Stimulated activated CD8-positive, alpha-beta memory T cell treated with anti-CD3 and anti-CD28 coated beads, Interleukin-7, amount 100 ng/mL, for 1 hour (primary cell): ENCODE measurements around the gene CCNQ.
A peak's percentile ranks its signal among the peaks of the same experiment; 100 is the strongest.

ENCODE experiments used
- DNase-seq, 2 donors: peaks; one replicate each; pipeline ENCODE4 v3.0.0-alpha.2; 2020; ENCODE audit warnings: low read depth in 2 of 2

Gene CCNQ

GRCh38 chrX:153596981-153597750 lies 1.8 kb downstream of the CCNQ start:
- no peak for DNase-seq

- DNase-seq = no peak
Observed at GRCh38 chrX:153595859-153596857, 2.8 kb downstream of the CCNQ start.

DNA sequence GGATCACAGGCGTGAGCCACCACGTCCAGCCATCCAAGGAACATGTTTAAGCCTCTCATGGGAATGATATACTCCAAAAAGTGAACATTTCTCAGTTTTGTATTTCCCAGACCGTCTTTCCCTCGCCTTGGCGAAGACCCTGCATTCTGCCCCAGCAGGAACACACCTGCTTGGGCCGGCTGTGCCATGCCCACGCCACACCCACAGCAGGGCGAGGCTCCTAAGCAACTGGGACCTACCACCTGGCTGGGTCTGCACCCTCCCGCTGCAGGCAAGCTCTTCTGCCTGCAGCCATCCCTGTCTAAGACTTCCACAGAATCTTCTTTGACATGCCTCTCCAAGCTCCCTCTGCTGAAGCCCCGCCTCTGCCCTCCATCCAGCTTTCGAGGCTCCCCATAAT lies 3.6 kb downstream of the CCNQ start:
- DNase-seq = no peak

DNA sequence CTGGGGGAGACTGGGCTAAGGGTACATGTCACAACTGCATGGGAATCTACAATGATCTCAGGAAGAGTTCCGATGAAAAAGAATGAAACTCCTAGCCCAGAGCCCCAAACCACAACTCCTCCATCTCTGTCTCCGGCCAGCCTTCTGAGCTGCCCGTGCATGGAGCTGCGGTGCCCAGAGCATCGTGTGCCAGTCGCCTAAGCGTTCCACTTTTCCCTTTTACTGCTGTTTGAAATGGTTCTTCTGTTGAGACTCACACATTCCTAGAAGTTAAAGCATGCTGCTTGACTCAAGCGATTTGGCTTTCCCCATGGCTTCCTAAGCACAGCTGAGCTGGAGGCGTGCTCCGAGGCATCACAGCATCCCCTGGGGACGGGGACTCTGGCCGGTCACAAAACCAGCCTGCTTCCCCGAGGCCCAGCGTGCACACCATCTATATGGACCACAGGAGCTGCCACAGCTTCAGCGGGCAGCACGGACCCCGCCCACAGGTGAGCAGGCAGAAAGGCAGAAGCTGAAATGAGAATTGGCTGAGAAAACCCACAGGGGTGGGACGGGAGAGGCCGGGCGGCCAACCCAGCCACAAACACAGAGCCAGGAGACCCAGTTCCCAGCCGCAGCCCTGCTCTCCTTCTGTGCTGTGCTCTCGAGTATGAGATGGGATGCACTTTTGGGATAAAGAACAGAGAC lies 5.0 kb downstream of the CCNQ start:
- no peak for DNase-seq

GRCh38 chrX:153592966-153593688 lies 5.8 kb downstream of the CCNQ start:
- DNase-seq = no peak

- no peak for DNase-seq
Observed at GRCh38 chrX:153592091-153592833, 6.7 kb downstream of the CCNQ start.

DNA sequence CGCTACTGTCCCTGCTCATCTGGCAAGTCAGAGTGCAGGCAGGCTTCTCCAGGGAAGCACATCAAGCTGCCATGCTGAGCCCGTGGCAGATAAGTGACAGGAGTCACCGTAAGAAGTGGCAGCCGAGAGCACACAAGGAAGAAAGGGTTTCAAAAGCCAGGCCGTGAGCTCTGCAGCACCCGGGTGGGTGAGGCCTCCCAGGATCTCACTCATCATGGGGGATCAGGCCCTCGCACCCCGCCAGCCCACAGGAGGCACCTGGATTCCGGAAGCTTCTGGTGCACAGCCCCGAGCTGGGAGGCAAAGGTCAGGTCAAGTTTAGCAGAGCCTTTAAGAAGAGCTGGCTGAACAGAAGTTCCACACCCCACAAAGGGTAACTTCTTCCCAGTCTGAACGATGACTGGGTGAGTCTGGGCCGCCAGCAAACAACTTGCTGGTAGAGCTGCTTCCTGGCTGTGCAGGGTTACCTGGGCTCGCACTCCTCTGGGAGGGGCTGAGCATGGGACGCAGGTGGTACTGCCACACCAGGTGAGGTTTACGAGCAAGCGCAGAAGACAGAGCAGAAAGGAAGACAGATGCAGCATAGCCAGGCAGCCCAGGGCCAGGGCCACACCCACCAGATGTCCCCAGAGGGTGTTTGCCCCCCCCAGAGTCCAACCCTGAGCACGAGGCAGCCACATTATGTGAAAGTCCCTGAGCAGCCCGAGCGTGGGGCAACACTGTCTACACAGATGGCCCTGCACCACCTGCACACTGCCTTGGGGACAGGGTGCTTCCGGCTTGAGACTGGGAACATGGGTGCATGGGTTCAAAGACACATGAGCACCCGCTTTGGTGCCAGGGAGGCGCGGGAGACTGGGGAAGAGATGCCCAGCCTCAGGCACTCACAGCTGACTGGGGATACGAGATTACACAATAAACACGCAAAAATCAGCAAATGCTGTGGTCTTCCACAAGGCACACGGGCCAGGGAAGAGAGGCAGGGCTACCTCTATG lies 7.7 kb downstream of the CCNQ start:
- DNase-seq = no peak

DNA sequence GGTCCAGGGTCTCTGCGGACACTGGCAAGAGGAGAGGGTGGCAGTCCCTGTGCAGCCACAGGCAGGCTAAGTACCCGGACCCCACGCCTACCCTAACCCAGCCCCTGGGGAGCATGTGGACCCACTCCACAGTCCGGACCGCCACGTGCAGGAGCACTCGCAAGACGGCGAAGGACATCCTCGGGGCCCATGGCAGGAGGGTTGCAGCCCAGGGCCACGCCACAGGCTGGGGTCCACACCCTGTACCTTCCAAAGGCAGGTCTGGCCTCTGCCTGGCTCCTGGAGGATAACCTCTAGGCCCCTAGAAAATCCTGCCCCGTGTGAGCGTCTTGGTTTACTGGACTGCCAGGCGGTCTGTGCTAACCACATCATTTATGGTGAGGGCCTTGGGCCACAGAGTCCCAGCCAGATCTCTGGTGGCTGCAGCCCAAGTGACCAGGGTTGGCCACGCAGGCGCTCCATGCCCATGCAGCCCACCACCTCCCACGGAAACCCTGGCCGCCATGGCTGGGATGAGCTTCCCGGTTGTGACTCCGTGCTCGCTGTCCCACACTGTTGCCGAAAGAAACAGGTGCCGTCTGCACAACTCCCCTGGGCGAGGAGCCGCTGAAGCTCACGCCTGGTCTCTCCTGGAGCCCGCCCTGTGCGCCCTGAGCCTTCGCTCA lies 10.0 kb downstream of the CCNQ start:
- DNase-seq = no peak

- DNase-seq = no peak
Observed at GRCh38 chrX:153588021-153588781, 10.7 kb downstream of the CCNQ start.

- no peak for DNase-seq
Observed at GRCh38 chrX:153587342-153587741, 11.6 kb downstream of the CCNQ start.

- DNase-seq = no peak
Observed at GRCh38 chrX:153585827-153586226, 13.1 kb downstream of the CCNQ start.

GRCh38 chrX:153583433-153583832 lies 15.5 kb downstream of the CCNQ start:
- DNase-seq = no peak

DNA sequence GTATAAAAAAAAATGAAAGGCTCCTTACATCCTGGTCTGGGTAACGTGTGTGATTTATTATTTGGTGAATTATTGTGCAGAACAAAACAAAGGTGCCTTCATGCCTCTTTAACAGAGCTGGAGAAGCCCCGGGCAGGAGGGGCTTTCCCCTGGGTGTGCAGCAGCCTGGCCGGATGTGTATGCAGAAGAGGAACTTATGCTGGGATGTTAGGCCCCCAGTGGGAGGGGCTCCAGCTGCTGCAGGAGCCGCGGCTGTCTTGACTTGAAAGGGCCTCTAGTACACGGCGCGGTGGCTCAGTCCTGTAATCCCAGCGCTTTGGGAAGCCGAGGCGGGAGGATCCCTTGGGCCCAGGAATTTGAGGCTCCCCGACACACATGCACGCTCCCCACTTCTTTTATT lies 16.0 kb downstream of the CCNQ start:
- DNase-seq = peak in 1 of 2 donors; percentile 18

DNA sequence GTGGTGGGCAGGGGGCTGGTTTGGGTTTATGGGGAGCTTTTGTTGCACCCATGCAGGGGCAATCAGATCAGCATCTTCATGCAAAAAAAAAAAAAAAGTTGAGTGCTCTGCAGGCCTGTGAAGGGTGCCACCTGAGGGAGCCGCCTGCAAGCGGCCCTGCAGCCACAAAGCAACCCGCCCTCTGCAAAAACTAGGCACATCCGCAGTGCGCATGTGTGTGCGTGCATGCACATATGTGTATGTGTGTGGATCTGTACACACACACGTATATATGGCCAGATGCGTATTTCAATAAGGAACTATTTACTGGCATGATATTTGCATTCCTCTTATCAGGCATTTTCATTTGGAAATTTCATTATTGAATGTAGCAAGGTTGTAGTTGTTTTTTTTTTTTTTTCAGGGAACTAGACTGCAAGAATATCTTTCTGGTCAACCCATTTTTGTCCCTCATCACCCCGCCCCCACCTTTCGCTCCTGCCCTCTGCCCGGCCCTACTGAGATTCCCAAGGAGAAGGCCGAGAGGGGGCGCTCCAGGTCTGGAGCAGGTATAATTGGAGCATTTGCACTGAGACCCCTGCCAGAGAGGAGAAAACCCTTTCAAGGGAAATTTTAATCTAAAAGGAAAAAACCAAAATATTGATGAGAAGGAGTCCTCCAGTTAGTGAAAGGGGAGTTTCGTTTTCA lies 18.1 kb downstream of the CCNQ start:
- no peak for DNase-seq

GRCh38 chrX:153578889-153579288 lies 20.1 kb downstream of the CCNQ start:
- no peak for DNase-seq

DNA sequence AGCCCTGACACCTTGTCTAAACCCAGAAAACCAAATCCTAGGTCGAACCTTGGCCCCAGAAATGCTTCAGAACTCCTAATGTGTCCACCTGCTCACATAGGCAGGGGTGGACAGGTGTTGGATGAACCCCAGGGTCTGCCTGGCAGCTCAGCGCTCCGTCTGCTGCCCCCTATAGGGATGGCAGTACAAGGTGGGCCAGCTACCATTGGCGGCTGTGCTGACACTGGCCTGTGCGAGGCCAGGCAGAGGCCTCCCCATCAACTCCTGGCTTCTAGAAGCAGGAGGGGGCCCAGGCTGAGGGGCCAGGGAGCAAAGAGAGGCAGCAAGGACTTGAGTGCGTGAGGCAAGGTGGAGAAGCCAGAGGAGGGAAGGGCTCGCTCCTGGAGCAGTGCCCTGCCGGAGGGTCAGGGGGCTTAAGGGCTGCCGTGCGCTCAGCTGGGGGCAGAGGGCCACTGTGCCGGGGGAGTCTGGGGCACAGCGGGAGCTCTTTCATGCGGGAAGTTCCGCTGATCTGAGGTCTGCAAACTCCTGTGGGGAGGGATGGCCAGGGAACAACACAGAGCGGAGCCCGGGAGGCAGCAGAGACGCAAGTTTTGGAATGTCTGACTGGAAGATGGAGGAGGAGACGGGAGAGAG lies 20.6 kb downstream of the CCNQ start:
- no peak for DNase-seq

DNA sequence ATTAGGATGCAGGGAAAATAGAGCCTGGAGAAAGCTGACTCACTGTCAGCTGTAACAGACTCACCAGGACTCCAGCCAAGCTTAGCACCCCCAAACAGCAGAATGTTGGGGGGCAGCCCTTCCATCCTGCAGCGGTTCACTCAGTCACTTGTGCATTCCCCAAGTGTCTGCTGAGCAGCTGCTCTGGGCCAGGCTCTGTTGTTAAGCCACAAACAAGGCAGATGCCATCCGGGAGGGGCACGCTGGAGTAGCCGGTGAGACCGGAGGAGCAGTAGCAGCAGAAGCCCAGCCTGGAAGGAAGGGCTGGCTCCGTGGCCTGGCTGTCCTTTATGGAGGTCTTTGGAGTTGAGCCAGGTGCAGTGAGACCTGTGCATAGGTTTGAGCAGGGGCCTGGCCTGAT lies 22.0 kb downstream of the CCNQ start:
- no peak for DNase-seq
